Activated CD4-positive, alpha-beta T cell treated with anti-CD3 and anti-CD28 coated beads for 36 hours (primary cell): Measurements from ENCODE around the gene LSM2. TPM values are rescaled to one million over a fixed set of nuclear protein-coding genes. Genes with fewer than 3 reads are reported as not detected.
"Not testable (repeated sequence)": the region's sequence is repeated elsewhere in the genome, so short reads cannot be mapped to it uniquely, and the experiment has no call there.

Experiments used
- ATAC-seq: fragments of 200-7000 bp; cut with Tn5 transposase; one replicate; pipeline ENCODE4 v1.10.0; 2021; ENCODE audit warnings: mild to moderate bottlenecking, moderate library complexity
- CTCF ChIA-PET: fragments of 350-600 bp; sonication (Branson Sonifier 250); formaldehyde crosslinking; loops from one replicate; lab custom pipeline; 2021; ENCODE audit warnings: antibody characterized with exemption; lab: Charles Lee
- POLR2A ChIA-PET: fragments of 350-600 bp; sonication (Branson Sonifier 250); formaldehyde crosslinking; loops from one replicate; lab custom pipeline; 2021; ENCODE audit warnings: antibody characterized with exemption, inconsistent platforms; lab: Charles Lee
- DNase-seq: peaks from one replicate; pipeline ENCODE4 v3.0.0-alpha.2; 2020
- H3K27ac Mint-ChIP-seq: one replicate; pipeline ENCODE4 v1.8.0; 2021; ENCODE audit warnings: mixed read lengths
- H3K27me3 Mint-ChIP-seq: one replicate; pipeline ENCODE4 v1.8.0; 2021; ENCODE audit warnings: mixed read lengths
- H3K36me3 Mint-ChIP-seq: one replicate; pipeline ENCODE4 v1.8.0; 2021; ENCODE audit warnings: low read depth, mixed read lengths
- H3K4me1 Mint-ChIP-seq: one replicate; pipeline ENCODE4 v1.8.0; 2021; ENCODE audit warnings: mixed read lengths
- H3K4me3 Mint-ChIP-seq: one replicate; pipeline ENCODE4 v1.8.0; 2021; ENCODE audit warnings: mild to moderate bottlenecking, moderate library complexity, mixed read lengths
- H3K9me3 Mint-ChIP-seq: one replicate; pipeline ENCODE4 v1.8.0; 2021; ENCODE audit warnings: low read depth, mixed read lengths
- intact Hi-C, 2 experiments: fragments of 100-400 bp; cut with DNase I in 1 of 2; cut with micrococcal nuclease in 1 of 2; formaldehyde crosslinking; loops; one replicate each; pipeline versions ENCODE4 v1.14.2 to v1.15.1; 2022 to 2024; cut with DNase I, micrococcal nuclease
- total RNA-seq, 2 experiments: library from RNA; stranded (reverse); gene quantifications; one replicate each; pipeline ENCODE4 v1.2.3, GENCODE V29; 2021

Gene LSM2
- 100 to 1,000 TPM; 112 to 124 TPM for total RNA-seq

- ATAC-seq = peak; percentile 99
- peaks cover 29% of the 10 kb centered on the region for H3K36me3 Mint-ChIP-seq
- POLR2A ChIA-PET = interaction anchor here (0.6 to 2.2 kb wide), 13 partner anchors 11 to 265 kb away, joined by 3 to 20 read pairs (median 3); partner anchors contain the start of genes ABHD16A, DDX39B, GPANK1 and HSPA1B
These were observed at the start of gene LSM2 for GRCh38 chr6:31806470-31807272. Gene LSM2, minus strand, starts transcription at chr6:31806966. Its CDS starts 209 bp downstream, at chr6:31806757.

GRCh38 chr6:31851980-31852718 is 45.4 kb upstream of the LSM2 start:
- H3K9me3 Mint-ChIP-seq, H3K27ac Mint-ChIP-seq, ATAC-seq, H3K4me3 Mint-ChIP-seq, H3K36me3 Mint-ChIP-seq, H3K4me1 Mint-ChIP-seq, DNase-seq, intact Hi-C loops, H3K27me3 Mint-ChIP-seq: not testable (repeated sequence)
- ChIA-PET POLR2A (interaction anchor here (1.2 kb wide), 1 partner anchor 25 kb away, joined by 4 read pairs; the partner anchor contains the start of gene HSPA1B), CTCF (interaction anchor here (0.6 kb wide), 1 partner anchor 1101 kb away, joined by 3 read pairs; the partner anchor contains the start of gene HLA-DMA)

More at GRCh38 chr6:31806470-31807272, at the start of gene LSM2:
- peaks cover 22% of the 10 kb centered on the region for H3K4me1 Mint-ChIP-seq
- intact Hi-C loops = loop anchor here (1.0 to 10.0 kb wide), 5 partner anchors 9 to 1482 kb away; partner anchors contain the start of genes HSPA1B (in 1 of the 2), TRIM39 (in 1 of the 2) and VARS1 (in 1 of the 2)
- no peaks in the 10 kb centered on the region for H3K27me3 Mint-ChIP-seq
- H3K9me3 Mint-ChIP-seq = no peaks in the 10 kb centered on the region
- H3K27ac Mint-ChIP-seq = peak within 1 kb of the TSS; percentile 94
- H3K4me3 Mint-ChIP-seq = peak within 1 kb of the TSS; percentile 91
- peak; percentile 99 for DNase-seq
- CTCF ChIA-PET = interaction anchor here (0.6 to 2.5 kb wide), 18 partner anchors 7 to 649 kb away, joined by 3 to 23 read pairs (median 4); partner anchors contain the start of genes C6orf47, CCHCR1, MSH5 and VARS1

DNA sequence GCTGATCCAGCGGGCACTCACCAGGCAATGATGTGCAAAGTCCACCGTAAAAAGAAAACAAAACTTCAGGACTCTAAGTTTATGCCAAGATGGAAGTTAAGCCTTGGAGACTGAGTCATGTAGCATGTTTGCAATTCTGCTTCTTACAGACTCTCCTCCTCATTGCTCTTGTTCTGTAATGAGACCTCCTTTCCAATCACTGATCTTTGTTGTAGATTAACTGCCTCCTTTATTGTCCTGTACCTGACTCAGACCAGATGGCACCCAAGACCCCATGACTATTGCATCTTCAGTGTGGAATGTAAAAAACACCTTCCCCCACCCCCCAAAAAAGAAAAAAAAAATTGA is 44.7 kb upstream of the LSM2 start:
- Mint-ChIP-seq H3K9me3 (no peaks in the 10 kb centered on the region), H3K27ac (no peak overlapping the region), H3K36me3 (no peaks in the 10 kb centered on the region), H3K27me3 (no peaks in the 10 kb centered on the region), H3K4me3 (no peak overlapping the region), H3K4me1 (no peaks in the 10 kb centered on the region)
- POLR2A ChIA-PET = interaction anchor here (1.2 kb wide), 1 partner anchor 24 kb away, joined by 4 read pairs; the partner anchor contains the start of gene HSPA1B
- DNase-seq (no peak), ATAC-seq (no peak)
- intact Hi-C loops = no loop called here
- CTCF ChIA-PET = no interaction called here

DNA sequence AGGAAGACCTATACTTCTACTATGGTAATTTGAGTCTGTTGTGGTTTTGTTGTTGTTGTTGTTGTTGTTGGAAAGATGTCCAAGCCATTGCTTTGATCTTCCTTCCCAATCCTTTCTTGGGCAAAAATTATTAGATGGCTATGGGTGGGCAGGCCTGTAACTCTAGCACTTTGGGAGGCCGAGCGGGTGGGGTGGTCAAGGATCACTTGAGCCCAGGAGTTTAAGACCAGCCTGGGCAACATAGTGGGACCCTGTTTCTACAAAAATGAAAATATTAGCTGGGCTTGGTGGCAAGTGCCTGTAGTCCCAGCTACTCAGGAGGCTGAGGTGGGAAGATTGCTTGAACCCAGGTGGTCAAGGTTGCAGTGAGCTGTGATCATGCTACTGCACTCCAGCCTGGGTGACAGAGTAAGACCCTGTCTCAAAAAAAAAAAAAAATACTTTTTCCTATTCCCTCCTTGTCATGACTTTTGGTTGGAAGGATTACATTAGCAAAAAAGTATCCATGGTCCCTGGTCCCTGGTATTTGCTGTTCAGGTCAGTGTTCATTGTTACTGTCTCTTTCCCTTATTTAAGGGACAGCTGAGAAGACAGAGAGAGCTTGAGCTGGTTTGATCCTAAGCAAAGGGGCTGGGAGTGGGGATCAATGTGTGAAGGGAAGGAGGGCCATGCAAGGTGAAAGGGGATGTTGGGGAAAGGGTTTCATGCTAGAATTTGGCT is 44.2 kb upstream of the LSM2 start:
- ChIA-PET POLR2A (no interaction called here), CTCF (no interaction called here)
- Mint-ChIP-seq H3K27ac (no peak overlapping the region), H3K9me3 (no peaks in the 10 kb centered on the region), H3K36me3 (no peaks in the 10 kb centered on the region), H3K4me1 (no peaks in the 10 kb centered on the region), H3K27me3 (no peaks in the 10 kb centered on the region), H3K4me3 (no peak overlapping the region)
- intact Hi-C loops = no loop called here
- DNase-seq = no peak
- no peak for ATAC-seq

- intact Hi-C loops = no loop called here
- DNase-seq (no peak), ATAC-seq (no peak)
- no peak overlapping the region for H3K27ac Mint-ChIP-seq
- no peaks in the 10 kb centered on the region for H3K4me1 Mint-ChIP-seq
- no peak overlapping the region for H3K4me3 Mint-ChIP-seq
- CTCF ChIA-PET = interaction anchor here (2.2 kb wide), 1 partner anchor 9 kb away, joined by 6 read pairs; no protein-coding TSS in a partner anchor
- POLR2A ChIA-PET = interaction anchor here (0.6 to 1.1 kb wide), 3 partner anchors 9 to 143 kb away, joined by 3 to 9 read pairs (median 3); no protein-coding TSS in a partner anchor
- no peaks in the 10 kb centered on the region for H3K9me3 Mint-ChIP-seq
- peaks cover 2% of the 10 kb centered on the region for H3K36me3 Mint-ChIP-seq
- H3K27me3 Mint-ChIP-seq = no peaks in the 10 kb centered on the region
These were observed 40.7 kb upstream of the LSM2 start for GRCh38 chr6:31847276-31847978.

DNA sequence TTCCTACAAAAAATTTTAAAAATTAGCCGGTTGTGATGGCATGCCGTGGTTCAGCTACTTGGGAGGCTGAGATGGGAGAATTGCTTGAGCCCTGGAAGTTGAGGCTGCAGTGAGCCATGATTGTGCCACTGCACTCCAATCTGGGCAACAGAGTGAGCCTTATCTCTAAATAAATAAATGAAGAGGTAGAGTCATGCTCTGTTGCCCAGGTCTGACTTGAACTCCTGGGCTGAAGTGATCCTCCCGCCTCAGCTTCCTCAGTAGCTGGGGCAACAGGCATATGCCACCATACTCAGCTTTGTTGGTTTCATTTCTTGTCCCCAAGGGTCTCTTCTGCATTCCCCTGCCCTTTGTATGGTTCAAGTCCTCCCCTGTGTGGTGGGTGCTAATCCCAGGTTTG is 37.7 kb upstream of the LSM2 start:
- no peak overlapping the region for H3K27ac Mint-ChIP-seq
- ChIA-PET CTCF (interaction anchor here (0.6 to 0.7 kb wide), 4 partner anchors 18 to 274 kb away, joined by 3 to 4 read pairs (median 3); partner anchors contain the start of genes MSH5 and NEU1), POLR2A (no interaction called here)
- H3K4me3 Mint-ChIP-seq = no peak overlapping the region
- no peak for DNase-seq
- no peaks in the 10 kb centered on the region for H3K9me3 Mint-ChIP-seq
- peaks cover 2% of the 10 kb centered on the region for H3K4me1 Mint-ChIP-seq
- H3K27me3 Mint-ChIP-seq = no peaks in the 10 kb centered on the region
- intact Hi-C loops = no loop called here
- peaks cover 19% of the 10 kb centered on the region for H3K36me3 Mint-ChIP-seq
- no peak for ATAC-seq

DNA sequence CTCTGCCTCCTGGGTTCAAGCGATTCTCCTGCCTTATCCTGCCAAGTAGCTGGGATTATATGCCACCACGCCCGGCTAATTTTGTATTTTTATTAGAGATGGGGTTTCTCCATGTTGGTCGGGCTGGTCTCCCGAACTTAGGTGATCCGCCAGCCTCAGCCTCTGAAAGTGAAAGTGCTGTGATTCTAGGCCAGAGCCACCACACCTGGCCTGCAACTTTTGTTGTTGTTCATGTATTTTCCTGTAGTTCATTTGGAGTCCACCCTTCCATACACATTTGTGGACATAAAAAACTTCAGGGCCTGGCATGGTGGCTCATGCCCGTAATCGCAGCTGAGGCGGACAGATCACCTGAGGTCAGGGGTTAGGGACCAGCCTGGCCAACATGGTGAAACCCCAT is 35.3 kb upstream of the LSM2 start:
- POLR2A ChIA-PET = no interaction called here
- DNase-seq = no peak
- Mint-ChIP-seq H3K27ac (no peak overlapping the region), H3K27me3 (no peaks in the 10 kb centered on the region), H3K36me3 (peaks cover 41% of the 10 kb centered on the region), H3K9me3 (no peaks in the 10 kb centered on the region), H3K4me1 (peaks cover 20% of the 10 kb centered on the region), H3K4me3 (no peak overlapping the region)
- ATAC-seq = no peak
- intact Hi-C loops = no loop called here
- CTCF ChIA-PET = no interaction called here

DNA sequence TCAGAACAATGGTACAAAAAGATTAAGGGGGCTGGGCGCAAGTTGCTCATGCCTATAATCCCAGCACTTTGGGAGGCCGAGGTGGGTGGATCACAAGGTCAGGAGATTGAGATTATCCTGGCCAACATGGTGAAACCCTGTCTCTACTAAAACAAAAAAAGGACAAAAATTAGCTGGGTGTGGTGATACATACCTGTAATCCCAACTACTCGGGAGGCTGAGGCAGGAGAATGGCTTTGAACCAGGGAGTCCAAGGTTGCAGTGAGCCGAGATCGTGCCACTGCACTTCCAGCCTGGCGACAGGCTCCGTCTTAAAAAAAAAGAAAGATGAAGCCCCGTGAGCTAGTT is 33.0 kb upstream of the LSM2 start:
- H3K27me3 Mint-ChIP-seq, H3K9me3 Mint-ChIP-seq, ATAC-seq, H3K4me3 Mint-ChIP-seq, DNase-seq, intact Hi-C loops: not testable (repeated sequence)
- POLR2A ChIA-PET = interaction anchor here (0.6 to 1.1 kb wide), 2 partner anchors 70 to 246 kb away, joined by 3 to 4 read pairs; no protein-coding TSS in a partner anchor
- peak overlapping the region; percentile 67 for H3K27ac Mint-ChIP-seq
- H3K4me1 Mint-ChIP-seq = peaks cover 28% of the 10 kb centered on the region
- H3K36me3 Mint-ChIP-seq = peaks cover 60% of the 10 kb centered on the region
- CTCF ChIA-PET = interaction anchor here (0.6 to 1.7 kb wide), 4 partner anchors 10 to 167 kb away, joined by 3 to 4 read pairs (median 4); partner anchors contain the start of gene HSPA1B

DNA sequence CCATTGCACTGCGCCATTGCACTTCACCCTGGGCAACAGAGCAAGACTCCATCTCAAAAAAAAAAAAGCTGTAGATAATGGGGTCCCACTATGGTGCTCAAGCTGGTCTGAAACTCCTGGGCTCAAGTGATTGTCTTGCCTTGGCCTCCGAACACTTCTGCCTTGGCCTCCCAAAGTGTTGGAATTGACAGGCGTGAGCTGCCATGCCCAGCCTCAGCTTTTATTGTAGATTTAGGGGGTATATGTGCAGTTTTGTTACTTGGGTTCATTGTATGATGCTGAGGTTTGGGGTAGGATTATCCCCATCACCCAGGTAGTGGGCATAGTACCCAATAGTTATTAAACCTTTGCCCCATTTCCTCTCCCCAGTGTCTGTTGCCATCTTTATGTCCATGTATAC is 32.2 kb upstream of the LSM2 start:
- Mint-ChIP-seq H3K27ac (peak overlapping the region; percentile 67), H3K9me3 (no peaks in the 10 kb centered on the region), H3K27me3 (no peaks in the 10 kb centered on the region), H3K4me3 (peak overlapping the region; percentile 53), H3K36me3 (peaks cover 60% of the 10 kb centered on the region), H3K4me1 (peaks cover 28% of the 10 kb centered on the region)
- intact Hi-C loops = no loop called here
- ATAC-seq (no peak), DNase-seq (no peak)
- CTCF ChIA-PET = interaction anchor here (0.7 to 1.7 kb wide), 5 partner anchors 9 to 113 kb away, joined by 3 to 6 read pairs (median 4); partner anchors contain the start of gene HSPA1B
- POLR2A ChIA-PET = interaction anchor here (0.6 to 1.1 kb wide), 3 partner anchors 10 to 69 kb away, joined by 3 to 4 read pairs (median 3); no protein-coding TSS in a partner anchor

- Mint-ChIP-seq H3K4me3 (peak overlapping the region; percentile 90), H3K27ac (peak overlapping the region; percentile 95), H3K4me1 (peaks cover 30% of the 10 kb centered on the region), H3K36me3 (peaks cover 60% of the 10 kb centered on the region)
- ATAC-seq, H3K9me3 Mint-ChIP-seq, DNase-seq, H3K27me3 Mint-ChIP-seq, intact Hi-C loops: not testable (repeated sequence)
- ChIA-PET POLR2A (interaction anchor here (0.6 to 1.2 kb wide), 6 partner anchors 9 to 438 kb away, joined by 3 to 9 read pairs (median 4); partner anchors contain the start of gene NEU1), CTCF (interaction anchor here (0.7 to 2.4 kb wide), 5 partner anchors 9 to 54 kb away, joined by 3 to 6 read pairs (median 4); partner anchors contain the start of genes HSPA1B and LSM2)
These were observed 31.4 kb upstream of the LSM2 start for GRCh38 chr6:31838114-31838553.
